Measurements from ENCODE around the gene LPCAT3.

Gene LPCAT3

GRCh38 chr12:6957151-6957701 is 61.0 kb downstream of the LPCAT3 start:
- DNase-seq: no peak
- in situ Hi-C loops (cut with MboI; ENCODE audit: low pct_unique_long_range_greater_than_20kb, low sequenced_read_pairs): no loop called here

GRCh38 chr12:6956021-6956727 is 62.1 kb downstream of the LPCAT3 start:
- no peak for DNase-seq
- in situ Hi-C loops (cut with MboI; ENCODE audit: low pct_unique_long_range_greater_than_20kb, low sequenced_read_pairs): no loop called here

GRCh38 chr12:6955108-6956020 is 62.9 kb downstream of the LPCAT3 start:
- in situ Hi-C loops (cut with MboI; ENCODE audit: low pct_unique_long_range_greater_than_20kb, low sequenced_read_pairs): no loop called here

GRCh38 chr12:6954316-6955107 is 63.8 kb downstream of the LPCAT3 start:
- no peak for DNase-seq
- in situ Hi-C loops (cut with MboI; ENCODE audit: low pct_unique_long_range_greater_than_20kb, low sequenced_read_pairs): no loop called here

More at GRCh38 chr12:6955108-6956020, 62.9 kb downstream of the LPCAT3 start:
- DNase-seq: no peak

GRCh38 chr12:6953442-6954315 is 64.6 kb downstream of the LPCAT3 start:
- DNase-seq: peak; percentile 98
- in situ Hi-C loops (cut with MboI; ENCODE audit: low pct_unique_long_range_greater_than_20kb, low sequenced_read_pairs): no loop called here

GRCh38 chr12:6952863-6953441 is 65.3 kb downstream of the LPCAT3 start:
- in situ Hi-C loops (cut with MboI; ENCODE audit: low pct_unique_long_range_greater_than_20kb, low sequenced_read_pairs): no loop called here
- no peak for DNase-seq

GRCh38 chr12:6952121-6952862 is 66.0 kb downstream of the LPCAT3 start:
- in situ Hi-C loops (cut with MboI; ENCODE audit: low pct_unique_long_range_greater_than_20kb, low sequenced_read_pairs): no loop called here
- no peak for DNase-seq

- DNase-seq: no peak
- in situ Hi-C loops (cut with MboI; ENCODE audit: low pct_unique_long_range_greater_than_20kb, low sequenced_read_pairs): no loop called here
Measured at GRCh38 chr12:6951551-6952120, 66.6 kb downstream of the LPCAT3 start.

- peak; percentile 84 for DNase-seq
Measured at GRCh38 chr12:6950811-6951540, 67.3 kb downstream of the LPCAT3 start, which contains the start of gene PTPN6. PTPN6 (plus strand) TSS chr12:6951356; CDS start chr12:6951513, 157 bp downstream.

GRCh38 chr12:6950401-6950801 is 67.9 kb downstream of the LPCAT3 start:
- in situ Hi-C loops (cut with MboI; ENCODE audit: low pct_unique_long_range_greater_than_20kb, low sequenced_read_pairs): no loop called here
- no peak for DNase-seq

More at GRCh38 chr12:6950811-6951540, 67.3 kb downstream of the LPCAT3 start, which contains the start of gene PTPN6:
- in situ Hi-C loops (cut with MboI; ENCODE audit: low pct_unique_long_range_greater_than_20kb, low sequenced_read_pairs): no loop called here

GRCh38 chr12:6948873-6949594 is 69.2 kb downstream of the LPCAT3 start:
- in situ Hi-C loops (cut with MboI; ENCODE audit: low pct_unique_long_range_greater_than_20kb, low sequenced_read_pairs): no loop called here
- no peak for DNase-seq

GRCh38 chr12:6947615-6948014 is 70.7 kb downstream of the LPCAT3 start:
- DNase-seq: no peak
- in situ Hi-C loops (cut with MboI; ENCODE audit: low pct_unique_long_range_greater_than_20kb, low sequenced_read_pairs): no loop called here

GRCh38 chr12:6946920-6947374 is 71.3 kb downstream of the LPCAT3 start:
- in situ Hi-C loops (cut with MboI; ENCODE audit: low pct_unique_long_range_greater_than_20kb, low sequenced_read_pairs): no loop called here
- no peak for DNase-seq

- peak; percentile 80 for DNase-seq
- in situ Hi-C loops (cut with MboI; ENCODE audit: low pct_unique_long_range_greater_than_20kb, low sequenced_read_pairs): no loop called here
Measured at GRCh38 chr12:6946033-6946919, 72.0 kb downstream of the LPCAT3 start.

GRCh38 chr12:6945613-6946012 is 72.7 kb downstream of the LPCAT3 start:
- in situ Hi-C loops (cut with MboI; ENCODE audit: low pct_unique_long_range_greater_than_20kb, low sequenced_read_pairs): no loop called here

More at GRCh38 chr12:6945613-6946012, 72.7 kb downstream of the LPCAT3 start:
- no peak for DNase-seq
